Upper lobe of left lung (tissue), 6 donors: Measurements from ENCODE around the gene SMURF2. TPM values are rescaled to one million over a fixed set of nuclear protein-coding genes. Genes with fewer than 3 reads are reported as not detected.

Experiments used
- ATAC-seq, 2 donors: fragments of 200-7000 bp; cut with Tn5 transposase; one replicate each; pipeline ENCODE4 v1.9.1; 2022; ENCODE audit warnings: mild to moderate bottlenecking in 2 of 2, moderate library complexity in 2 of 2; ENCODE audit not compliant: low FRiP score in 2 of 2
- DNase-seq, 2 donors: peaks; one replicate each; pipeline ENCODE4 v3.0.0-alpha.2; 2019 to 2020
- H3K27ac ChIP-seq, 4 donors: fragments of 200-600 bp; sonication (generic); one replicate each; pipeline ENCODE4 v1.5.1; 2016 to 2019
- H3K27me3 ChIP-seq, 4 donors: fragments of 200-600 bp; sonication (generic); one replicate each; pipeline ENCODE4 v1.5.1; 2017 to 2019
- H3K36me3 ChIP-seq, 4 donors: fragments of 200-600 bp; sonication (generic); one replicate each; pipeline ENCODE4 v1.5.1; 2016 to 2019
- H3K4me1 ChIP-seq, 4 donors: fragments of 200-600 bp; sonication (generic); one replicate each; pipeline ENCODE4 v1.5.1; 2018 to 2019
- H3K4me3 ChIP-seq, 4 donors: fragments of 200-600 bp; sonication (generic); one replicate each; pipeline ENCODE4 v1.5.1; 2017 to 2019; ENCODE audit warnings: mild to moderate bottlenecking in 2 of 4, moderate library complexity in 1 of 4
- H3K9me3 ChIP-seq, 4 donors: fragments of 200-600 bp; sonication (generic); one replicate each; pipeline ENCODE4 v1.5.1; 2018 to 2019
- CTCF ChIP-seq, 6 experiments: fragments of 450-650 bp in 4 of 6; fragments of 200-600 bp in 2 of 6; sonication (generic) in 2 of 6; IDR thresholded peaks; one replicate each; pipeline ENCODE4 v1.5.1; 2016 to 2019; ENCODE audit warnings: antibody characterized with exemption in 6 of 6
- EP300 ChIP-seq, 4 donors: sonication (generic); formaldehyde crosslinking; IDR thresholded peaks; one replicate each; pipeline ENCODE4 v1.5.1; 2017; ENCODE audit warnings: antibody characterized with exemption in 4 of 4, control low read depth in 2 of 4
- POLR2A ChIP-seq, 4 donors: fragments of 450-650 bp; IDR thresholded peaks; one replicate each; pipeline ENCODE4 v1.5.1; 2016 to 2017; ENCODE audit warnings: antibody characterized with exemption in 4 of 4, mild to moderate bottlenecking in 2 of 4
- POLR2AphosphoS5 ChIP-seq, 2 donors: sonication (generic); formaldehyde crosslinking; IDR thresholded peaks; one replicate each; pipeline ENCODE4 v1.5.1; 2017; ENCODE audit warnings: antibody characterized with exemption in 2 of 2
- WGBS, 2 donors: methylation state at CpG; one replicate each; pipeline ENCODE4 v1.1.5; 2017 to 2018; 5-methylcytosine and 5-hydroxymethylcytosine counted together
- total RNA-seq, 6 donors: library from RNA; depleted of rRNA in 4 of 6; stranded (reverse); fragments of >200 nt in 4 of 6; gene quantifications; one replicate each; pipeline versions ENCODE4 v1.1.0 to v1.2.1, GENCODE V29; 2016 to 2021
- donor health status: DM: no; HTN: no; CAD: no; lungs with moderate emphysema.
- donor health status: DM: no; HTN: yes; CAD: no; lungs with severe emphysema.

The SMURF2 gene
- total RNA-seq, 6 donors from 2014 or later = 24.1 to 58.2 (median 34.9) TPM

- peaks cover 22 to 94% (median 58%) of the 10 kb centered on the region in 4 donors for H3K36me3 ChIP-seq
- peaks cover 0 to 4% (median 0%) of the 10 kb centered on the region in 4 donors for H3K4me1 ChIP-seq
- H3K4me3 ChIP-seq = no peak overlapping the region
- WGBS, 2 donors = 75 to 84% methylated on average over 2 of the region's 2 CpGs
- TF ChIP-seq EP300 (IDR thresholded peaks at IDR 0.05) (no peak), POLR2A (IDR thresholded peaks at IDR 0.05) (no peak), POLR2AphosphoS5 (IDR thresholded peaks at IDR 0.05) (no peak), CTCF (IDR thresholded peaks at IDR 0.05) (no peak)
- DNase-seq = no peak
- no peak overlapping the region for H3K27ac ChIP-seq
- no peaks in the 10 kb centered on the region for H3K27me3 ChIP-seq
- H3K9me3 ChIP-seq = no peaks in the 10 kb centered on the region
- ATAC-seq = no peak
These were observed 128.3 kb downstream of the SMURF2 start for GRCh38 chr17:64533784-64534183.

GRCh38 chr17:64532409-64532808 lies 129.7 kb downstream of the SMURF2 start:
- ATAC-seq (no peak), DNase-seq (no peak)
- Histone ChIP-seq H3K9me3 (no peaks in the 10 kb centered on the region), H3K27ac (no peak overlapping the region), H3K4me1 (no peaks in the 10 kb centered on the region), H3K27me3 (no peaks in the 10 kb centered on the region), H3K36me3 (peaks cover 22 to 96% (median 66%) of the 10 kb centered on the region in 4 donors), H3K4me3 (no peak overlapping the region)
- 83 to 94% methylated on average over 5 of the region's 5 CpGs for WGBS, 2 donors
- no peak for TF ChIP-seq POLR2A (IDR thresholded peaks at IDR 0.05)
- TF ChIP-seq POLR2AphosphoS5 (IDR thresholded peaks at IDR 0.05) = no peak
- TF ChIP-seq CTCF (IDR thresholded peaks at IDR 0.05) = no peak
- no peak for TF ChIP-seq EP300 (IDR thresholded peaks at IDR 0.05)

DNA sequence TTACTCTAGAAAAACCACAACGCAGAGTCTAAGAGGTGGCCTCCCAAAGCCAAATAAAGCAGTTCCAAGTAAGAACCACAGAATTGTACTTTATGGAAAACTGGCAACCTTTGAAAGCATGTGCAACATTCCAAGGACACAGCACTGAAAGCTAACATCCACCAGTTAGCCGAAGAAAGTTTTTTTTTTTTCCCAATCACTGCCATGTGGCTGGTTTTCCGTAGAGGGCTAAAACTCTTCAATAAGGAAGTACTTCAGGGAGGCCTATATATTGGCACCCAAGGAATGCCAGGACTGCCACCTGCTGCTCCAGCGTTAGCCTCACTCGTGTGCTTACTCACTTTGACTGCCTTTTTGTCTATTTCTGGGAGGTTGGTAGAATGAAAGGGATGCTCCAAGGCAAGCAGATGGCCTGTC lies 130.1 kb downstream of the SMURF2 start:
- peak; percentile 57 to 62 for ATAC-seq
- TF ChIP-seq CTCF (IDR thresholded peaks at IDR 0.05) (no peak), POLR2AphosphoS5 (IDR thresholded peaks at IDR 0.05) (no peak), POLR2A (IDR thresholded peaks at IDR 0.05) (no peak)
- Histone ChIP-seq H3K9me3 (no peaks in the 10 kb centered on the region), H3K27me3 (no peaks in the 10 kb centered on the region), H3K4me1 (no peaks in the 10 kb centered on the region), H3K36me3 (peaks cover 18 to 96% (median 66%) of the 10 kb centered on the region in 4 donors), H3K4me3 (no peak overlapping the region), H3K27ac (no peak overlapping the region)
- WGBS, 2 donors = 65 to 82% methylated on average over 5 of the region's 5 CpGs
- peak in 1 of 2 donors; percentile 31 for DNase-seq

DNA sequence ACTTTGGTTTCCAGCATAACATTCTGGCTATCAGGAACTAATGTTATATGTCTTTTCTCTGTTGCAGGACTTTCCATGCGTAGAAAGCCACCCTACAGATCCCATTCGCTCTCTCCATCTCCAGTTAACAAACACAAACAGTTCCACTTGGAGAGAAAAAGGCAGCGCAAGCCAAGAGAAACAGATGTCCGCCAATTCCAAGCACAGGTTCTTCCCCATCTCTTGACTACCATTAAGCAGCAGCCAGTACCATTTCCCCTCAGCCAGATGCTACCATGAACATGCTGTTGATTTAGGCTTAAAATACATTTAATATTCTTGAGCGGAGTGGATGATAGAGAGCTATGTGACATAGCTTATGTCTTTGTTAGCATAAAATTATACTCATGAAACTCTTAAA lies 132.9 kb downstream of the SMURF2 start:
- no peak for TF ChIP-seq POLR2AphosphoS5 (IDR thresholded peaks at IDR 0.05)
- TF ChIP-seq POLR2A (IDR thresholded peaks at IDR 0.05) = no peak
- no peak for TF ChIP-seq EP300 (IDR thresholded peaks at IDR 0.05)
- TF ChIP-seq CTCF (IDR thresholded peaks at IDR 0.05) = no peak
- no peak for DNase-seq
- no peak overlapping the region for H3K27ac ChIP-seq
- H3K9me3 ChIP-seq = no peaks in the 10 kb centered on the region
- ATAC-seq = no peak
- no peaks in the 10 kb centered on the region for H3K27me3 ChIP-seq
- no peaks in the 10 kb centered on the region for H3K4me1 ChIP-seq
- H3K36me3 ChIP-seq = peaks cover 29 to 100% (median 74%) of the 10 kb centered on the region in 4 donors
- no peak overlapping the region for H3K4me3 ChIP-seq
- WGBS, 2 donors = 95 to 99% methylated on average over 5 of the region's 5 CpGs

GRCh38 chr17:64527914-64528313 lies 134.2 kb downstream of the SMURF2 start:
- DNase-seq (no peak), ATAC-seq (no peak)
- Histone ChIP-seq H3K36me3 (peaks cover 33 to 100% (median 79%) of the 10 kb centered on the region in 4 donors), H3K27ac (no peak overlapping the region), H3K27me3 (no peaks in the 10 kb centered on the region), H3K4me1 (no peaks in the 10 kb centered on the region), H3K9me3 (no peaks in the 10 kb centered on the region), H3K4me3 (no peak overlapping the region)
- TF ChIP-seq POLR2A (IDR thresholded peaks at IDR 0.05) = no peak
- TF ChIP-seq CTCF (IDR thresholded peaks at IDR 0.05) = no peak
- TF ChIP-seq POLR2AphosphoS5 (IDR thresholded peaks at IDR 0.05) = no peak
- WGBS, 2 donors = 92 to 100% methylated on average over 2 of the region's 2 CpGs
